Measurements from ENCODE around the gene GIPC2.
"Not testable (repeated sequence)": the region's sequence is repeated elsewhere in the genome, so short reads cannot be mapped to it uniquely, and the experiment has no call there.

Gene GIPC2

DNA sequence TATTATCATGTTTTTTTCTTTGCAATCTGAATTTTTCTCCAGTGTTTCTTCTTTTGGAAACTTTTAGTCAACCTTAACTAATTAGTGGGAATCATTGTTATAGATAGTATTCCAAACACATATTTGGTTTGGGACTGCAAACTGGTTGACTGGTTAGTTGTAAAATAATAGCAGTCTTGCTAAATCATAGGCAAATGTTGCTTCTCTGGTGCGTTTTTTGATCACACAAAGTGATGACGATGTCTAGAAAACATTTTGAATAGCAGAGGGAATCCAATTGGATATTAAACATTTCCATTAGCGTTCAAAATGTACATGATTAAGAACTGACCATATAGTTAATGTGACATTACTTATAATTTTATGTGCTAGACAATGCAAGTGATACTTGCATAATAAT is 36.5 kb upstream of the GIPC2 start:
- H3K4me3 ChIP-seq (ENCODE audit: low read length): peak overlapping the region; percentile 72
- H3K4me1 ChIP-seq (ENCODE audit: control insufficient read depth, insufficient read depth, low read length): peaks cover 5% of the 10 kb centered on the region
- peak overlapping the region; percentile 79 for H3K4me2 ChIP-seq (ENCODE audit: low read length)
- peak overlapping the region; percentile 93 for H3K9ac ChIP-seq (ENCODE audit: low read depth, low read length)
- H3K36me3 ChIP-seq (ENCODE audit: insufficient read depth, low read length): peaks cover 57% of the 10 kb centered on the region
- no peaks in the 10 kb centered on the region for H3K27me3 ChIP-seq (ENCODE audit: control insufficient read depth, insufficient read depth, low read length)
- no peaks in the 10 kb centered on the region for H3K9me3 ChIP-seq (replicated peaks; ENCODE audit: low read length)

DNA sequence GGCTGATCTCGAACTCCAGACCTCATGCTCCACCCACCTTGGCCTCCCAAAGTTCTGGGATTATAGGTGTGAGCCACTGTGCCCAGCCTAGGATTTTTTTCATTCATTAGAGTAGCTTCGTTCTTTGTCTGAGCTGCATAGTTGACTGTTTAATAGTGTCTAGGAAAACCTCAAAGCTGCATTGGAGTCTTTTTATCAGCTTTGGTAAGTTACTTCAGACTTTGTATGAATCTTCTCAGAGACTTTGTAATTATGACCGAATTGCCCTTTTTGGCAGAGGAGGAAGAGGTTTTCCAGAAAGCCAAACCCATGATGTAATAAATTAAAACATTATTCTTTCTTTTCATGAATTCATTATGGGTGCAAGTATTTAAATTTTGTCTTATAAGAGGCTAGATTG is 35.9 kb upstream of the GIPC2 start:
- Histone ChIP-seq H3K4me1 (ENCODE audit: control insufficient read depth, insufficient read depth, low read length) (peaks cover 5% of the 10 kb centered on the region), H3K4me3 (ENCODE audit: low read length) (peak overlapping the region; percentile 72), H3K4me2 (ENCODE audit: low read length) (peak overlapping the region; percentile 79), H3K9me3 (replicated peaks; ENCODE audit: low read length) (no peaks in the 10 kb centered on the region), H3K36me3 (ENCODE audit: insufficient read depth, low read length) (peaks cover 61% of the 10 kb centered on the region), H3K9ac (ENCODE audit: low read depth, low read length) (peak overlapping the region; percentile 93), H3K27me3 (ENCODE audit: control insufficient read depth, insufficient read depth, low read length) (no peaks in the 10 kb centered on the region)

DNA sequence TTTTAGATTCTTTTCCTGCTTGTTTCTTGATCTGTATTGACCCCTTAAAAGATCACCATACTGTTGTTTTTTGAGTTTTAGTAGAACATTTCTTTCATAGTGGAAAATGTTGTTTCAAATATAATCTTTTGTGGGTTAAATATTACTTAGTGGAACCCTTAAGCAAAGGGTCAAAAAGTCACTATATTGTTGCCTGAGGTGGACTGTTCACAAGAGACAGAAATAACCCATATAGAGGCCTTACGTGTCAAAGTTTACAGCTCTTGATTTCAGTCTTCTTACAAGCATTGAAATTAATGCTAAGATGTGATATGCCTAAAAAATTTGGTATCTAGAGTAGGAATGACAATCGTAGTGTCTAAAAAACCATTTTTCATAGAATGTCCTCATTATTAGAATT is 34.7 kb upstream of the GIPC2 start:
- Histone ChIP-seq H3K27me3 (ENCODE audit: control insufficient read depth, insufficient read depth, low read length) (no peaks in the 10 kb centered on the region), H3K4me3 (ENCODE audit: low read length) (peak overlapping the region; percentile 72), H3K9me3 (replicated peaks; ENCODE audit: low read length) (no peaks in the 10 kb centered on the region), H3K4me1 (ENCODE audit: control insufficient read depth, insufficient read depth, low read length) (peaks cover 5% of the 10 kb centered on the region), H3K9ac (ENCODE audit: low read depth, low read length) (peak overlapping the region; percentile 93), H3K4me2 (ENCODE audit: low read length) (peak overlapping the region; percentile 79), H3K36me3 (ENCODE audit: insufficient read depth, low read length) (peaks cover 68% of the 10 kb centered on the region)

DNA sequence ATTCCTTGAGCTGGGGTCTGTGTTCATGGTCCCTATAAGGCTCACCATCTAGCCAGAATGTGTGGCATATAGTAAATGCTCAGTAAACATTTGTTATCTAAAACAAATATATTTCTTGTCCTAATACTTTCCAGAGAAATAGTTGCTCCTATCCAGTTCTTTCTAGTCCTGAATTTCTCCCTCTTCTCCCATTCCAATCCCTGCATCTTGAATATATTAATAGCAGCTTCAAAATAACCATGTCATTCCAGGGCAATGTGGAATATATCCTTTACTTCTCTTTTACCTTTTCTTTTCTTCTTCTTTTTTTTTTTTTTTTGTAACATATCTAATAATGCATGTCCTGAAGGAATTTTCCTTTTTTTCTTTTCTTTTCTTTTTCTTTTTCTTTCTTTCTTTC is 30.6 kb upstream of the GIPC2 start:
- H3K36me3 ChIP-seq (ENCODE audit: insufficient read depth, low read length): peaks cover 68% of the 10 kb centered on the region
- peak overlapping the region; percentile 26 for H3K4me2 ChIP-seq (ENCODE audit: low read length)
- H3K9ac ChIP-seq (ENCODE audit: low read depth, low read length): no peak overlapping the region
- no peaks in the 10 kb centered on the region for H3K9me3 ChIP-seq (replicated peaks; ENCODE audit: low read length)
- H3K4me1 ChIP-seq (ENCODE audit: control insufficient read depth, insufficient read depth, low read length): peaks cover 5% of the 10 kb centered on the region
- H3K27me3 ChIP-seq (ENCODE audit: control insufficient read depth, insufficient read depth, low read length): no peaks in the 10 kb centered on the region
- no peak overlapping the region for H3K4me3 ChIP-seq (ENCODE audit: low read length)

DNA sequence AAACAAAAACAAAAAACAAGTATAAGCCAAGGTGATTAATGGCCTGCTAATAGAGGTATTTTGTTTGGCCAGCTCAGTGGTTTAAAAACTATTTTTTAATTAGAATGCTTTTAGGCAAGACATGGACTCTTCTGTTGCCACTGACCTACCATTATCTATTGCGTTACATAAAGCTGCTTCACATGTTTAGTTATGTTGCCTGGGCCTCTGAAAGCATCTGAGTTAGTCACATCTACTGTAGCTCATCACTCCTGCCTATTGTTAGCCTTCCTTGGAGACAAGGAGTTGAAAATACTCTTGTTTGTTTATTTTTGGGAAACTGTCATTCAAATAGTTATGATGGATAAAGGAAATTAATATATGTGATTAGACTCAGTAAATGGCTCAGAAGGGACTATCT is 26.7 kb upstream of the GIPC2 start:
- no peak overlapping the region for H3K4me3 ChIP-seq (ENCODE audit: low read length)
- H3K9me3 ChIP-seq (replicated peaks; ENCODE audit: low read length): no peaks in the 10 kb centered on the region
- H3K36me3 ChIP-seq (ENCODE audit: insufficient read depth, low read length): peaks cover 50% of the 10 kb centered on the region
- no peak overlapping the region for H3K4me2 ChIP-seq (ENCODE audit: low read length)
- no peaks in the 10 kb centered on the region for H3K4me1 ChIP-seq (ENCODE audit: control insufficient read depth, insufficient read depth, low read length)
- no peaks in the 10 kb centered on the region for H3K27me3 ChIP-seq (ENCODE audit: control insufficient read depth, insufficient read depth, low read length)
- H3K9ac ChIP-seq (ENCODE audit: low read depth, low read length): no peak overlapping the region

DNA sequence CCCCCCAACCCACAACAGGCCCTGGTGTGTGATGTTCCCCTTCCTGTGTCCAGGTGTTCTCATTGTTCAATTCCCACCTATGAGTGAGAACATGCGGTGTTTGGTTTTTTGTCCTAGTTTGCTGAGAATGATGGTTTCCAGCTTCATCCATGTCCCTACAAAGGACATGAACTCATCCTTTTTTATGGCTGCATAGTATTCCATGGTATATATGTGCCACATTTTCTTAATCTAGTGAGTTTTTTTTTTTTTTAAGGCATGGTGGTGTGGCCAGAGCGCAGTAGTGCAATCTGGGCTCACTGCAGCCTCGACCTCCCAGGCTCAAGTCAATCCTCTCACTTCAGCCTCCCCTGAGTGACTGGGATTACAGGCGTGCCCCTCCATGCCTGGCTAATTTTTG is 24.6 kb upstream of the GIPC2 start:
- not testable (repeated sequence) for H3K4me2 ChIP-seq (ENCODE audit: low read length); H3K4me3 ChIP-seq (ENCODE audit: low read length); H3K9me3 ChIP-seq (replicated peaks; ENCODE audit: low read length); H3K9ac ChIP-seq (ENCODE audit: low read depth, low read length); H3K27me3 ChIP-seq (ENCODE audit: control insufficient read depth, insufficient read depth, low read length); H3K4me1 ChIP-seq (ENCODE audit: control insufficient read depth, insufficient read depth, low read length)
- peaks cover 36% of the 10 kb centered on the region for H3K36me3 ChIP-seq (ENCODE audit: insufficient read depth, low read length)

DNA sequence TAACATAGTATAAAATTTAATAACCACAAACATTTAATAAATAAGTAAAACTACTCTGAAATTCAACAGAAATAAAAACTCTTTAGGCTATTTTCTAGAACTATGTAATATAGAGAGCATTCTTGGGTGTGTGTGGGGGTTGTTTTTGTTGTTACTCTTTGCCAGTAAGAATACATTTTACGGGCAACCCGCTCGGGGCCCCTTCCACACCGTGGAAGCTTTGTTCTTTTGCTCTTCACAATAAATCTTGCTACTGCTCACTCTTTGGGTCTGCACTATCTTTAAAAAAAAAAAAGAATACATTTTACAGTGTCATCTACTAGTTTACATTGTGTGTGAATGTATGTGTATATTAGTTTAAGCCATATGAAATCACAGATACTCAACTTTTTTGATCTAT is 16.0 kb upstream of the GIPC2 start:
- Histone ChIP-seq H3K4me1 (ENCODE audit: control insufficient read depth, insufficient read depth, low read length) (peaks cover 2% of the 10 kb centered on the region), H3K9me3 (replicated peaks; ENCODE audit: low read length) (no peaks in the 10 kb centered on the region), H3K27me3 (ENCODE audit: control insufficient read depth, insufficient read depth, low read length) (no peaks in the 10 kb centered on the region), H3K36me3 (ENCODE audit: insufficient read depth, low read length) (no peaks in the 10 kb centered on the region), H3K4me2 (ENCODE audit: low read length) (no peak overlapping the region), H3K9ac (ENCODE audit: low read depth, low read length) (no peak overlapping the region), H3K4me3 (ENCODE audit: low read length) (no peak overlapping the region)

DNA sequence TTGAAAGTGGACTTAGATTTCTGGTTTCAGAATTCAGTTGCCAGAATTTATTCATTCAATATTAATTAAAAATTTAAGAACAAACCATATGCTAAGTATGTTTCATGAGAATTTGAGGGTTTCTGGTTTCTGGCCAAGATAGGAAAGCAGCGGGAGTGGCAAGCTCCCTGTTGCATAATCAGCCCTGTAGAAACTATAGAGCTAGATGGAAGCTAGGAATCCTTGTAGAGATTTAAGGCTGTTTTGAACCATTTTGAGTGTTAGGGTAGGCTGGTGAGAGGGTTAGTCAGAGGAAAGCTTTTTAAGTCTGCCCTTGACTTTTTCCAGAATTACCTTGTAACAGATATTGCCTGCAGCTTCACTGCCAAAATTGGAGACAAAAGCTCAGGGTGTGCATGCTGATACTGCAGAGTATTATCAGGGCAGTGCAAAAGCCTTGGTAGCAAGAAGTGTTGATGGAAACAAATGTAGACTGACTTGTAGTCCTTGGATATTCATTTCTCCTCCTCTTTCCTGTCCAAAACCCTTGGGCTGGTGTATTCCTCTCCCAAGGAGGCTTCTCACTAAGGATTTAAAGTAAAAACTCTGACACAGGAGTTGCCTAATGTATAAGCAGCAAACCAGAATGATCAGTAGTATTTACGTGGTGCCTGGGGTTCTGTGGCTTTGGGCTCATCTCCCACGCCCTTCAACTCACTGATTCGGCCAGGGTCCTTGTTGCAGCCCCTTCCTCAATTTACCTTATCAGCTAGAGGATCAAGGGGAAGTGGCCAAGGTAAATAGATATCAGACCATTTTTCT is 12.6 kb upstream of the GIPC2 start:
- no peaks in the 10 kb centered on the region for H3K27me3 ChIP-seq (ENCODE audit: control insufficient read depth, insufficient read depth, low read length)
- H3K9me3 ChIP-seq (replicated peaks; ENCODE audit: low read length): no peaks in the 10 kb centered on the region
- H3K9ac ChIP-seq (ENCODE audit: low read depth, low read length): no peak overlapping the region
- H3K4me2 ChIP-seq (ENCODE audit: low read length): no peak overlapping the region
- no peak overlapping the region for H3K4me3 ChIP-seq (ENCODE audit: low read length)
- H3K4me1 ChIP-seq (ENCODE audit: control insufficient read depth, insufficient read depth, low read length): peaks cover 7% of the 10 kb centered on the region
- H3K36me3 ChIP-seq (ENCODE audit: insufficient read depth, low read length): no peaks in the 10 kb centered on the region

DNA sequence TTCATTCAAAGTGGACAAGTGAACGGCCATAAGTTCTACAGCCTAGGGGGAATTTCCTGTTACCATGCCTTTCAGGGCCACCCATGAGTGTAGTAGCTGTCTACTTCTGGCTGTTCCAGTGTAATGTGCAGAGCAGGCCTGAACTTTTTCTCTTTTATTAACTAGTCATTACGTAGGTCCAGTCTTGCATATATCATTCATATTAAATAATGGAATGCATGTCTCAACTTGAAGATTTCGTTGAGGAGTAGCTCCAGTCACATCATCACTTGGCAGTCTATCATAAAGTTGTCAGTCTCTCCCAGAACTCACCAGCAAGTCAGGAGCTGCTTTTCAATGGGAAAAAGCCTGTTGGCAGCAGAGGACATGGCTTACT is 12.0 kb upstream of the GIPC2 start:
- Histone ChIP-seq H3K4me2 (ENCODE audit: low read length) (no peak overlapping the region), H3K9ac (ENCODE audit: low read depth, low read length) (no peak overlapping the region), H3K36me3 (ENCODE audit: insufficient read depth, low read length) (no peaks in the 10 kb centered on the region), H3K4me3 (ENCODE audit: low read length) (no peak overlapping the region), H3K9me3 (replicated peaks; ENCODE audit: low read length) (no peaks in the 10 kb centered on the region), H3K27me3 (ENCODE audit: control insufficient read depth, insufficient read depth, low read length) (no peaks in the 10 kb centered on the region), H3K4me1 (ENCODE audit: control insufficient read depth, insufficient read depth, low read length) (peaks cover 10% of the 10 kb centered on the region)

DNA sequence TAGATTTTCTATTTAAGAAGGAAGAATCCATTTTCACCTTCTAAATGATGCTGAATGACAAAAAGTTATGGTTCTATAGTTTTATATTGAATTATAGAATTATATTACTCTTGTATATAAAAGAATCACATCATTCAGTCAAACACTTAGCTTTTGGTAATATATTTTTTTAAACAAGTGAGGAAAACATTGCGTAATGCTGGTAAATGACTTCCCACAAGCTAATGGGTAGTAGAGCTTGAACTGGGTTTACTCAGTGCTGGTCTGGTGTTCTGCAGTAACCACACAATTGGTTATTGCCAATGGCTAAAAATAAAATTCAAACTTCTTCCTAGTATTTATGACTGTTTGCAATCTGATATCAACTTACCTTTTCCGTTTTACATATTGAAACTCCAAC is 10.6 kb upstream of the GIPC2 start:
- Histone ChIP-seq H3K9me3 (replicated peaks; ENCODE audit: low read length) (no peaks in the 10 kb centered on the region), H3K9ac (ENCODE audit: low read depth, low read length) (no peak overlapping the region), H3K4me1 (ENCODE audit: control insufficient read depth, insufficient read depth, low read length) (peaks cover 10% of the 10 kb centered on the region), H3K27me3 (ENCODE audit: control insufficient read depth, insufficient read depth, low read length) (no peaks in the 10 kb centered on the region), H3K36me3 (ENCODE audit: insufficient read depth, low read length) (no peaks in the 10 kb centered on the region), H3K4me2 (ENCODE audit: low read length) (no peak overlapping the region), H3K4me3 (ENCODE audit: low read length) (no peak overlapping the region)

DNA sequence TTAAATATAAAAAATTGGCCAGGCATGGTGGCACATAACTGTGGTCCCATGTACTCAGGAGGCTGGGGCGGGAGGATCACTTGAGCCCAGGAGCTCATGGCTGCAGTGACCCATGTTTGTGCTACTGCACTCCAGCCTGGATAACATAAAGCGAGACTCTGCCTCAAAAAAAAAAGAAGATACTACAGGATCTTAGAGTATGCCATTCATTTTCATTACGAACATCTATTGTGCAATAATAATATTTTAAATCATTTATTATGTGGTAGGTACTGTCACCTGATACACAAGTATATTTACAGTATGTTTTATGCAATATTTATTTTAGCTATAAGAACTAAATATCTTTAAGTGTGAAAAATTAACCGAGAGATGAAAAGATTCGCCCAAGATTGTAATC is 9.3 kb upstream of the GIPC2 start:
- no peak overlapping the region for H3K4me3 ChIP-seq (ENCODE audit: low read length)
- no peaks in the 10 kb centered on the region for H3K36me3 ChIP-seq (ENCODE audit: insufficient read depth, low read length)
- H3K4me1 ChIP-seq (ENCODE audit: control insufficient read depth, insufficient read depth, low read length): peaks cover 10% of the 10 kb centered on the region
- H3K27me3 ChIP-seq (ENCODE audit: control insufficient read depth, insufficient read depth, low read length): no peaks in the 10 kb centered on the region
- H3K9me3 ChIP-seq (replicated peaks; ENCODE audit: low read length): no peaks in the 10 kb centered on the region
- H3K9ac ChIP-seq (ENCODE audit: low read depth, low read length): no peak overlapping the region
- no peak overlapping the region for H3K4me2 ChIP-seq (ENCODE audit: low read length)

DNA sequence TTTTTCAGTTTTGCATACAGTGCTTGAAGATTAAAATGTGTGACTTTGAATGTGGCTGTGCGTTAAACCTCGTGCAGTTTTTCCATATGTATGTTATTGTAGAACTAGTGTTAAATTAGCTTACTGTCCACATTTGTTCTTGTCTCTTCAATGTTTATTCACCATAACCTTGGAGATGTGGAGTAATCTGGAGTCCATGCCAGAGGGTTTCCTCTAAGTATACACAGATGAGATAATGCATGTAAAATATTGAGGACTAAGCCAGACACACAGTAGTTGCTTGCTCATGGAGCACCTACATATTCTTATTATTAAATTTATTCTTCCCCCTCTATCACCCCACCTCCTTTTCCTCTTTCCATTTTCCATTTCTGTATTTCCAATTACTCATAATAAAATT is 7.7 kb upstream of the GIPC2 start:
- Histone ChIP-seq H3K9me3 (replicated peaks; ENCODE audit: low read length) (no peaks in the 10 kb centered on the region), H3K4me1 (ENCODE audit: control insufficient read depth, insufficient read depth, low read length) (peaks cover 9% of the 10 kb centered on the region), H3K27me3 (ENCODE audit: control insufficient read depth, insufficient read depth, low read length) (no peaks in the 10 kb centered on the region), H3K36me3 (ENCODE audit: insufficient read depth, low read length) (no peaks in the 10 kb centered on the region), H3K4me2 (ENCODE audit: low read length) (no peak overlapping the region), H3K4me3 (ENCODE audit: low read length) (no peak overlapping the region), H3K9ac (ENCODE audit: low read depth, low read length) (no peak overlapping the region)
